ENCODE data around the gene YY1AP1.

DNA sequence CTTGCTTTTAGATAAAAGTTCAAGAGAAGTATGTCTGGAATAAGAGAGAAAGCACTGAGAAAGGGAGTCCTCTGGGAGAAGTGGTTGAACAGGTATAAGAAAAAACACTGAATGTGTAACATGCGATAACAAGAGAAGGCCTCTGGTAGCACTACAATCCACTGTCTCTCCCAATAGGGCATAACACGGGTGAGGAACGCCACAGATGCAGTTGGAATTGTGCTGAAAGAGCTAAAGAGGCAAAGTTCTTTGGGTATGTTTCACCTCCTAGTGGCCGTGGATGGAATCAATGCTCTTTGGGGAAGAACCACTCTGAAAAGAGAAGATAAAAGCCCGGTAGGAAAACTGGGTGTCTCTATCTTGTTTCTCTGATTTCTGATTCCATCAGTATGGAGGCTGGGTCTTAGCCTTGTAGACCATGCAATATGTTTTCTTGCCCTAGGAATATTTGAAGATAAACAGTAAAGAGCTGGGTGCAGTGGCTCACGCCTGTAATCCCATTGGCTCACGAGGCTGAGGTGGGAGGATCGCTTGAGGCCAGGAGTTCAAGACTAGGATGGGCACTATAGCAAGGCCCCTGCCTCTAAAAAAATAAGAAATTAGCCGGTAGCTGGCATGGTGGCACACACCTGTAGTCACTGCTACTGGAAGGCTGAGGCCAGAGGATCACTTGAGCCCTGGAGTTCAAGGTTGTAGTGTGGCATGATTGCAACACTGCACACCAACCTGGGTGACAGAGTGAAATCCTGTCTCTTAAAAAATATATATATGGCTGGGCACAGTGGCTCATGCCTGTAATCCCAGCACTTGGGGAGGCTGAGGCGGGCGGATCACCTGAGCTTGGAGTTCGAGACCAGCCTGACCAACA is 40.7 kb upstream of the YY1AP1 start:
- TF ChIP-seq, protein P1, sequence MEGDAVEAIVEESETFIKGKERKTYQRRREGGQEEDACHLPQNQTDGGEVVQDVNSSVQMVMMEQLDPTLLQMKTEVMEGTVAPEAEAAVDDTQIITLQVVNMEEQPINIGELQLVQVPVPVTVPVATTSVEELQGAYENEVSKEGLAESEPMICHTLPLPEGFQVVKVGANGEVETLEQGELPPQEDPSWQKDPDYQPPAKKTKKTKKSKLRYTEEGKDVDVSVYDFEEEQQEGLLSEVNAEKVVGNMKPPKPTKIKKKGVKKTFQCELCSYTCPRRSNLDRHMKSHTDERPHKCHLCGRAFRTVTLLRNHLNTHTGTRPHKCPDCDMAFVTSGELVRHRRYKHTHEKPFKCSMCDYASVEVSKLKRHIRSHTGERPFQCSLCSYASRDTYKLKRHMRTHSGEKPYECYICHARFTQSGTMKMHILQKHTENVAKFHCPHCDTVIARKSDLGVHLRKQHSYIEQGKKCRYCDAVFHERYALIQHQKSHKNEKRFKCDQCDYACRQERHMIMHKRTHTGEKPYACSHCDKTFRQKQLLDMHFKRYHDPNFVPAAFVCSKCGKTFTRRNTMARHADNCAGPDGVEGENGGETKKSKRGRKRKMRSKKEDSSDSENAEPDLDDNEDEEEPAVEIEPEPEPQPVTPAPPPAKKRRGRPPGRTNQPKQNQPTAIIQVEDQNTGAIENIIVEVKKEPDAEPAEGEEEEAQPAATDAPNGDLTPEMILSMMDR (IDR thresholded peaks at IDR 0.05): peak; percentile 17 to 67 (median 57)
- TF ChIP-seq POLR2A (IDR thresholded peaks at IDR 0.05): no peak
